ENCODE data around the gene STRN3.
"Not testable (repeated sequence)": the region's sequence is repeated elsewhere in the genome, so short reads cannot be mapped to it uniquely, and the experiment has no call there.

STRN3 gene

GRCh38 chr14:30906752-30907658 is 119.2 kb downstream of the STRN3 start:
- no peak for DNase-seq

DNA sequence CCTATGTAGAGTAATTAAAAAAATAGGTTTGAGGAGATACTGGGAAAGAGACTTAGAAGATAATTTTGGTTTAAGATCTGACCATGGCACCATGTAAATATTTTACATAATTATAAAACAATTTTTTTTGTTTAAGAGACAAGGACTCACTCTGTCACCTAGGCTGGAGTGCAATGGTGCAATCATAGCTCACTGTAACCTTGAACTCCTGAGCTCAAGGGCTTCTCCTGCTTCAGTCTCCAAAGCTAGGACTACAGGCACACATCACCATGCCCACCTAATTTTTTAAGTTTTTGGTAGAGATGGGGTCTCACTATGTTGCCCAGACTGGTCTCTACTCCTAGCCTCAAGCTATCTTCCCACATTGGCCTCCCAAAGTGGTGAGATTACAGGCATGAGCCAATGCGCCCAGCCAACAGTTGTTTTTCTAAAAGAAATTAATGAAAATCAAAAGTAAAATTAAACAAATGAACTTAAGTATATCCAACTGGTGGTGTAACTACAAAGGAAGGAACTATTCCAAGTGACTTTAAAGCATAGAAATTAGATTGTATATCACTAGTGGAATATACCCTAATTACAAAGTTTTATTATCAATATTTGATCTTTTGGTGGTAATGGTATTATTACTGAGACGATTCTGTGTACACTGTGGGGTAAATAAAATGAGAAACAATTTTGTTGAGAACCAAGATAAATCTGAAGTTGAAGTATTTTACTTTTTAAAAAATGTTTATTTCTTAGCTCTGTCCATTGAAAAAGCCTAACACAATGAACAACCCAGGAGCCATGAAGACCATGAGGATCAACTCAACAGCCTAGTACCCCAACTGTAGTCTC is 122.7 kb downstream of the STRN3 start:
- no peak for DNase-seq

- not testable (repeated sequence) for DNase-seq
These were observed 129.1 kb downstream of the STRN3 start for GRCh38 chr14:30897121-30897520.

GRCh38 chr14:30896435-30896834 is 129.7 kb downstream of the STRN3 start:
- DNase-seq, result no peak

DNA sequence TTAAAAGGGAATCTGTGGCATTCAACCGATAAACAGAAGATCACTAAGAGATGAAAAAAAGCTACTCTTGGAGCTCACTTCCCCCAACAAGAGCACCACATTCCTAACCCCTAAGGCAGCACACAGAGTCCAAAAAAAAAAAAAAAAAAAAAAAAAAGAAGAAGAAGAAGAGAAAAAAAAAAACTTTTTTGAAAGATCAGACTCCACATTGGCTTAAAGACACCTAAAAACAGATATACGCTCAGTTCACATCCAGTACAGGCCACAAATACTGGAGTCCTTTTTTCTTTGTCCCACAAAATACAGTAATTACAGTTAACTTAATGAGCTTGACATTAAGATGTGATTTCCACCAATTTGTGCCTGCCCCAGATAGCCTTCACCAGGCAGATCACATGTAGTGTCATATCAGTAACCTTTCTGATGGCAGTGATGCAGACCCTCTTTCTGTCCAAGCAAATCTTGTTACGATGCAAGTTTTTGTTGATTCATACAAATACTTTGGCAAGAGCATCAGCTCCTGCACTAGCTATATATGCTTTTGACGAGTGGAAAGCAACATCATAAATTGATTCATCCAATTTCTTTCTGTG is 131.2 kb downstream of the STRN3 start:
- DNase-seq, result no peak

GRCh38 chr14:30893819-30894218 is 132.4 kb downstream of the STRN3 start:
- DNase-seq, result no peak

GRCh38 chr14:30889244-30889594 is 137.0 kb downstream of the STRN3 start:
- no peak for DNase-seq

DNA sequence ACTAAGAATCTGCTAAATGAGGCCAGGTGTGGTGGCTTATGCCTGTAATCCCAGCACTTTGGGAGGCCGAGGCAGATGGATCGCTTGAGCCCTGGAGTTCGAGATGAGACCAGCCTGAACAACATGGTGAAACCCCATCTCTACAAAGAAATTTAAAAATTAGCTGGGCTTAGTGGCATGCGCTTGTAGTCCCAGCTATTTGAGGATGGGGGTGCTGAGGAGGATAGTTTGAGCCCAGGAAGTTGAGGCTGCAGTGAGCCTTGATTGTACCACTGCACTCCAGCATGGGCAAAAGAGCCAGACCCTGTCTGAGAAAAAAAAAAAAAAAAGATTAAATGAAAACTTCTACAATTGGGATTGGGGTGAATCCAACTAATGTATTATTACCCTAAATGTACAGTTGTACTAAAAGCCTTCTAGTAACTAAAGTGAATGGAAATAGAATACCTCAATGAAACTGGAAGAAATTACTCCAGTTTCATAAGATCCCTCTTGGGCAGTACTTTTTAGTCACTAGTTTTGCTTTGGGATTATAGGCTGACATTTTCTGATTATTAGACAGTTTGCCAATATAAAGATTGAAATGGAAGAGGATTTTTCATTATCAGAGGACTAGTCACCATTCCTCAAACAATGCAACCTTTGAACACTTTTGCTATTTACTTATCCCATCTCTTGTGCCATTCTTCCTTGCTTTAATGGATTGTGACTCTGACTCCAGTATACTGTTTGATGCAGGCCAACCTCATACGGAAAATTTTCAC is 137.5 kb downstream of the STRN3 start:
- DNase-seq, result no peak

GRCh38 chr14:30885840-30886740 is 140.1 kb downstream of the STRN3 start:
- no peak for DNase-seq

DNA sequence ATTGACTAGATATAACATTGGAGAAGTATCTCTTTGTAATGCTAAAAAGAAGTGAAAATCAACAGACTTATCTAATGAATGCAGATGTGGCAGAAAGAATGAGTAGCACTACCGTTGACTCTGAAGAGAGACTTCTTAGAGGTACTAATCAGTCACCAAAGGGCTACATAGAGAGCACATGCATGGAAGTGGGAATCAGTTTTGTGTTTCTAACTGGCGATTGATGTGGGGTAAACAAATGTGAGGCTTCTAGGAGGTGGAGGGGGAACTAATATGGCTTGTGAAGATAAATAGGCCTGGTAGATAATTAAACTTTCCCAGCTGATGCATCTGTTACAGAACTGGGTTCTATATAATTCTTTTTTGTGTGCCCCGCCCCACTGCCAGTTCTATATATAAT is 141.3 kb downstream of the STRN3 start:
- DNase-seq, result no peak

GRCh38 chr14:30883508-30884294 is 142.5 kb downstream of the STRN3 start:
- no peak for DNase-seq

DNA sequence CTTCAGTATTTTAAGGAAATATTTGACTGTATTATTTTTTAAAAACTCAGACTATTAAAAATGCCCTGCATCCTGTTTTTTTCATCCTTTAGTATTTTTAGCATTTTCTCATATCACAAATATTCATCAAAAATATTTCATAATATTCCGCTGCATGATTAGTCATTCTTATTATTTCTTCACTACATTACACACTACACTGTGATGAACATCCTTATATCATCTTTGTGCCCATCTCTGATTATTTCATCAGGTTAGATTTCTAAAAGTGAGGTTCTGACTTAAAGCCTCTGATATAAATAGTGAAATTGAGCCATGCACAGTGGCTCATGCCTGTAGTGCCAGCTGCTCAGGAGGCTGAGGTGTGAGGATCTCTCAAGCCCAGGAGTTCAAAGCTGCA is 143.7 kb downstream of the STRN3 start:
- no peak for DNase-seq

GRCh38 chr14:30876692-30877091 is 149.5 kb downstream of the STRN3 start:
- no peak for DNase-seq

- DNase-seq, result no peak
These were observed 150.5 kb downstream of the STRN3 start for GRCh38 chr14:30875788-30876053.

DNA sequence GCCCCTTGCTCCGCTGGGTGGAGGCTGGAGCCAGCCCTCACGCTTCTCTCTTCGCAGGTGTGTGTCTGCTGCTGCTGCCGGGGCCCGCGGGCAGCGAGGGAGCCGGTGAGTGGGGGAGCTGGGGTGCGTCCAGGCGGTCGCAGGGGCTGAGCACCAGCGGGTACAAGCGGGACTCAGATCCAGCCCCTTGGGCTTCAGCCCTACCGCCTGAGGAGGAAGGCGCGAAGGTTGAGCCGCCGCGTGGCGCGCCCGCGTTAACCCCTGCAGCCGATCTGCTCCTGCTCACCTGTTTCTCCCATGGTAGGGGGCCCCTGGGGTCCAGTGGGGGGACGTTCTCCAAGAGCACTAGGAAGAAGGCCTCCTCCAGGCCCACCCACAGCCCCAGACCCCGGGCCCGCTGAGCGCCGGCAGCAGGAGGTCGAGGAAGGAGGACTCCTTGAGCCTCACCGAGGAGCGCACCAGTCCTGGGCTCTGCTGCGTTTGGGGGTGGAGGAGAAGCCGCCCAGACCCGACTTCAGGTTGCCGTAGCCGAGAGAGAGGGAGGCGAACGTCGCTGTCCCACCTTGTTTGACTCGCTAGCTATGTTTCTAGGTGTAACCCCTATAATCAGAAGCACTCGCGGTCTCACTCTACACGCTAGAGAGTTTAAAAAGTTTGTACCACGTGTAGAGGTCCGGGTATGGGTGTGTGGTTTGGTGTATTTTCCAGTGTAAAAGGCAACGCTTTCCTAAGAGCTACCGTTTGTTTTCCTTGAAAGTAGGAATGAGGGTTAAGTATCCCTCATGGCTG is 151.0 kb downstream of the STRN3 start:
- no peak for DNase-seq

- peak; percentile 63 for DNase-seq
These were observed 151.8 kb downstream of the STRN3 start, which contains the start of gene COCH for GRCh38 chr14:30874120-30874998. Gene COCH, plus strand, starts transcription at chr14:30874559. Its CDS starts 380 bp downstream, at chr14:30874939.

- no peak for DNase-seq
These were observed 152.7 kb downstream of the STRN3 start for GRCh38 chr14:30873308-30874119.

DNA sequence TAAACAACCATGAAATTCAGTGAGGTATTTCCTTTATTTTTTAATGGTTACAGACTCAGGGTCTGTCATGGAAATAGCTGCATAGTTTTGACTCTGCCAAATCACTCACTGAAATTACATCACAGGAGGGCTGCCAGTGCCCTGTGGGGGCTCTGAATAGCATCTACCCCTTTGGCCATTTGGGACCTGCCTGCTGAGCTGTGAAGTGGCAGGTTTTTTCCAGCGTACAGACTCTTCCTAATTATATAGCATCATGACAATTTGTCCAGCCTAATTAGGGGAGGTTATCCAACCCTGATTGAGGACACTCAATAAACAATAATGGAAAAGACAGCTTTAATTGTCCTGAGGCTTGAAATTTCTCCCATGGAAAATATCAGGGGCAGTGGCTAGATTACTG is 153.6 kb downstream of the STRN3 start:
- no peak for DNase-seq
